Loucy (cell line): ENCODE measurements around the gene CMKLR1.

Experiments used
- H2AFZ ChIP-seq: fragments of 200-600 bp; sonication (generic); 2 replicates; pipeline ENCODE4 v1.6.0; 2016; ENCODE audit warnings: antibody characterized with exemption, mild to moderate bottlenecking, low read length, moderate library complexity
- H3F3A ChIP-seq: fragments of 200-600 bp; 2 replicates; pipeline ENCODE4 v1.6.0; 2016; ENCODE audit warnings: antibody characterized with exemption, low read depth, mild to moderate bottlenecking
- H3K27me3 ChIP-seq: fragments of 200-600 bp; sonication (generic); 2 replicates; pipeline ENCODE4 v1.6.1; 2014; ENCODE audit warnings: low read length, mild to moderate bottlenecking; ENCODE audit not compliant: insufficient read depth, poor library complexity, severe bottlenecking
- H3K36me3 ChIP-seq: fragments of 200-600 bp; sonication (generic); 2 replicates; pipeline ENCODE4 v1.6.1; 2016; ENCODE audit warnings: low read length; ENCODE audit not compliant: insufficient read depth
- H3K4me1 ChIP-seq: fragments of 200-600 bp; sonication (generic); 2 replicates; pipeline ENCODE4 v1.5.1; 2014; ENCODE audit warnings: low read length, mild to moderate bottlenecking; ENCODE audit not compliant: insufficient read depth, poor library complexity, severe bottlenecking
- H3K4me2 ChIP-seq: fragments of 200-600 bp; sonication (generic); 2 replicates; pipeline ENCODE4 v1.6.0; 2014; ENCODE audit warnings: antibody characterized with exemption, low read length, low read depth, mild to moderate bottlenecking; ENCODE audit not compliant: poor library complexity, severe bottlenecking
- H3K4me3 ChIP-seq: fragments of 200-600 bp; sonication (generic); 2 replicates; pipeline ENCODE4 v1.5.1; 2014; ENCODE audit warnings: low read length, mild to moderate bottlenecking, mixed read lengths; ENCODE audit not compliant: poor library complexity, severe bottlenecking
- H3K79me2 ChIP-seq: fragments of 200-600 bp; sonication (generic); 2 replicates; pipeline ENCODE4 v1.6.1; 2014; ENCODE audit warnings: low read length; ENCODE audit not compliant: insufficient read depth
- H3K9ac ChIP-seq: fragments of 200-600 bp; sonication (generic); 2 replicates; pipeline ENCODE4 v1.6.0; 2014; ENCODE audit warnings: mild to moderate bottlenecking, low read depth, low read length, moderate library complexity; ENCODE audit not compliant: poor library complexity, severe bottlenecking
- H3K9me2 ChIP-seq: fragments of 200-600 bp; sonication (generic); replicated peaks from 2 replicates; pipeline ENCODE4 v1.6.1; 2016; ENCODE audit warnings: low read depth, low read length, mixed read lengths
- H3K9me3 ChIP-seq: fragments of 200-600 bp; sonication (generic); 2 replicates; pipeline ENCODE4 v1.6.1; 2014; ENCODE audit warnings: mild to moderate bottlenecking, antibody characterized with exemption, low read length, low read depth; ENCODE audit not compliant: insufficient read depth
- H4K20me1 ChIP-seq: fragments of 200-600 bp; sonication (generic); 2 replicates; pipeline ENCODE4 v1.6.0; 2014; ENCODE audit warnings: antibody characterized with exemption, low read length, mild to moderate bottlenecking; ENCODE audit not compliant: insufficient read depth, poor library complexity, severe bottlenecking
- CTCF ChIP-seq: fragments of 200-600 bp; sonication (generic); conservative IDR thresholded peaks from 2 replicates; pipeline ENCODE4 v1.5.1; 2014; ENCODE audit warnings: mild to moderate bottlenecking, antibody characterized with exemption, low read length
- EZH2phosphoT487 ChIP-seq: fragments of 200-600 bp; IDR thresholded peaks from 2 replicates; pipeline ENCODE4 v1.6.1; 2018; ENCODE audit warnings: antibody characterized with exemption, mild to moderate bottlenecking, moderate library complexity, borderline replicate concordance

Gene CMKLR1

GRCh38 chr12:108355069-108355468 lies 16.0 kb upstream of the CMKLR1 start:
- H4K20me1 ChIP-seq = no peaks in the 10 kb centered on the region
- no peak overlapping the region for H3K4me2 ChIP-seq
- H2AFZ ChIP-seq = no peak overlapping the region
- H3K9me3 ChIP-seq = no peaks in the 10 kb centered on the region
- H3F3A ChIP-seq = no peaks in the 10 kb centered on the region
- no peak overlapping the region for H3K4me3 ChIP-seq
- no peaks in the 10 kb centered on the region for H3K27me3 ChIP-seq
- TF ChIP-seq EZH2phosphoT487 (no peak), CTCF (no peak)
- H3K36me3 ChIP-seq = no peaks in the 10 kb centered on the region
- H3K4me1 ChIP-seq = no peaks in the 10 kb centered on the region
- H3K9ac ChIP-seq = no peak overlapping the region
- no peaks in the 10 kb centered on the region for H3K79me2 ChIP-seq
- no peaks in the 10 kb centered on the region for H3K9me2 ChIP-seq

- H3K4me3 ChIP-seq = no peak overlapping the region
- no peaks in the 10 kb centered on the region for H3K9me2 ChIP-seq
- no peaks in the 10 kb centered on the region for H3K9me3 ChIP-seq
- H4K20me1 ChIP-seq = no peaks in the 10 kb centered on the region
- no peak for TF ChIP-seq EZH2phosphoT487
- TF ChIP-seq CTCF = no peak
- H2AFZ ChIP-seq = no peak overlapping the region
- no peaks in the 10 kb centered on the region for H3F3A ChIP-seq
- H3K9ac ChIP-seq = no peak overlapping the region
- no peaks in the 10 kb centered on the region for H3K4me1 ChIP-seq
- H3K4me2 ChIP-seq = no peak overlapping the region
- H3K27me3 ChIP-seq = no peaks in the 10 kb centered on the region
- no peaks in the 10 kb centered on the region for H3K79me2 ChIP-seq
- no peaks in the 10 kb centered on the region for H3K36me3 ChIP-seq
Measured at GRCh38 chr12:108352591-108352990, 13.5 kb upstream of the CMKLR1 start.

- Histone ChIP-seq H3F3A (no peaks in the 10 kb centered on the region), H3K9me3 (no peaks in the 10 kb centered on the region), H3K9ac (no peak overlapping the region), H3K9me2 (no peaks in the 10 kb centered on the region), H3K4me3 (no peak overlapping the region), H3K36me3 (no peaks in the 10 kb centered on the region), H3K79me2 (no peaks in the 10 kb centered on the region), H3K4me2 (no peak overlapping the region), H3K27me3 (no peaks in the 10 kb centered on the region), H4K20me1 (no peaks in the 10 kb centered on the region), H2AFZ (no peak overlapping the region), H3K4me1 (no peaks in the 10 kb centered on the region)
- no peak for TF ChIP-seq EZH2phosphoT487
Measured at GRCh38 chr12:108350511-108350910, 11.4 kb upstream of the CMKLR1 start.

GRCh38 chr12:108349278-108349688 lies 10.2 kb upstream of the CMKLR1 start:
- Histone ChIP-seq H3K9me3 (no peaks in the 10 kb centered on the region), H2AFZ (no peak overlapping the region), H3K79me2 (no peaks in the 10 kb centered on the region), H3K4me3 (no peak overlapping the region), H3F3A (no peaks in the 10 kb centered on the region), H3K36me3 (no peaks in the 10 kb centered on the region), H3K9me2 (no peaks in the 10 kb centered on the region), H3K9ac (no peak overlapping the region), H3K4me1 (no peaks in the 10 kb centered on the region), H4K20me1 (no peaks in the 10 kb centered on the region), H3K4me2 (no peak overlapping the region), H3K27me3 (no peaks in the 10 kb centered on the region)
- TF ChIP-seq CTCF (no peak), EZH2phosphoT487 (no peak)
